Measurements from ENCODE around the gene IMMP2L.

The IMMP2L gene

GRCh38 chr7:111146136-111146535, 416.2 kb downstream of the IMMP2L start:
- no peak for DNase-seq (ENCODE audit: extremely low spot score)
- ChIA-PET POLR2A (no interaction called here), CTCF (no interaction called here)
- TF ChIP-seq SP1 (IDR thresholded peaks at IDR 0.05) (no peak), ELF4 (IDR thresholded peaks at IDR 0.05) (no peak)
- TF ChIP-seq, protein P1, sequence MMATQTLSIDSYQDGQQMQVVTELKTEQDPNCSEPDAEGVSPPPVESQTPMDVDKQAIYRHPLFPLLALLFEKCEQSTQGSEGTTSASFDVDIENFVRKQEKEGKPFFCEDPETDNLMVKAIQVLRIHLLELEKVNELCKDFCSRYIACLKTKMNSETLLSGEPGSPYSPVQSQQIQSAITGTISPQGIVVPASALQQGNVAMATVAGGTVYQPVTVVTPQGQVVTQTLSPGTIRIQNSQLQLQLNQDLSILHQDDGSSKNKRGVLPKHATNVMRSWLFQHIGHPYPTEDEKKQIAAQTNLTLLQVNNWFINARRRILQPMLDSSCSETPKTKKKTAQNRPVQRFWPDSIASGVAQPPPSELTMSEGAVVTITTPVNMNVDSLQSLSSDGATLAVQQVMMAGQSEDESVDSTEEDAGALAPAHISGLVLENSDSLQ (IDR thresholded peaks at IDR 0.05): no peak

DNA sequence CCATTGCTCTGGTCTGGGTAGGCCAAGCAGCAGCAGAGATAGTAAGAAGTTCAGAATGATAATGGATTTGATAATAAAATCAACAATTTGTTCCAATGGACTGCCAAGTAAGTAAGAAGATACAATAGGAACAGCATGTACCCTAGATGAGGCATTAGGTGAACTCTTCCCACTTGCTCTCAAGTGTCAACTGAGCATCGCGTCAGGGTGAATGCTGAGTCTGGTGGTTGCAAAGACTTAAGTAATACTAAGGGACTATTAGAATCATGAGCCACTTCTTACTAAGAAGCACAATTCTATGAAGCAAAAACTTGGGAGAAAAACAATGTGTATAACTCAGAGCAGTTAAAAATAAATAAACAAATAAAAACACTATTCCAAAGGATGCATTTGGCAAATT, 416.8 kb downstream of the IMMP2L start:
- ChIA-PET POLR2A (no interaction called here), CTCF (no interaction called here)
- no peak for DNase-seq (ENCODE audit: extremely low spot score)
- TF ChIP-seq L3MBTL2 (conservative IDR thresholded peaks at IDR 0.05) (no peak), NFRKB (IDR thresholded peaks at IDR 0.05) (no peak), CTBP1 (IDR thresholded peaks at IDR 0.05; ENCODE audit: borderline replicate concordance) (no peak), FOXK2 (IDR thresholded peaks at IDR 0.05) (no peak), LEF1 (IDR thresholded peaks at IDR 0.05; ENCODE audit: borderline replicate concordance) (no peak), BHLHE40 (IDR thresholded peaks at IDR 0.05; ENCODE audit: borderline replicate concordance) (no peak), ELF4 (IDR thresholded peaks at IDR 0.05) (no peak), SUZ12 (IDR thresholded peaks at IDR 0.05) (no peak), HDGF (IDR thresholded peaks at IDR 0.05; ENCODE audit: borderline replicate concordance) (no peak), SP1 (IDR thresholded peaks at IDR 0.05) (no peak), TARDBP (IDR thresholded peaks at IDR 0.05) (no peak), ARNT (IDR thresholded peaks at IDR 0.05) (no peak), FOXM1 (IDR thresholded peaks at IDR 0.05; ENCODE audit: borderline replicate concordance) (no peak), ZNF384 (IDR thresholded peaks at IDR 0.05) (no peak), FOXA1 (IDR thresholded peaks at IDR 0.05) (no peak)
- TF ChIP-seq, protein P1 (IDR thresholded peaks at IDR 0.05): no peak

- ChIA-PET CTCF (interaction anchor here (0.6 kb wide), 1 partner anchor 9 kb away, joined by 3 read pairs; no protein-coding TSS in a partner anchor), POLR2A (no interaction called here)
- TF ChIP-seq, protein P1 (IDR thresholded peaks at IDR 0.05): no peak
- TF ChIP-seq LEF1 (IDR thresholded peaks at IDR 0.05; ENCODE audit: borderline replicate concordance): no peak
- no peak for TF ChIP-seq TARDBP (IDR thresholded peaks at IDR 0.05)
- no peak for DNase-seq (ENCODE audit: extremely low spot score)
These were observed 422.0 kb downstream of the IMMP2L start for GRCh38 chr7:111140091-111140865.

GRCh38 chr7:111138586-111138985, 423.7 kb downstream of the IMMP2L start:
- TF ChIP-seq L3MBTL2 (conservative IDR thresholded peaks at IDR 0.05): no peak
- no peak for TF ChIP-seq CTBP1 (IDR thresholded peaks at IDR 0.05; ENCODE audit: borderline replicate concordance)
- CTCF ChIA-PET: no interaction called here
- no peak for DNase-seq (ENCODE audit: extremely low spot score)
- POLR2A ChIA-PET: no interaction called here

- ChIA-PET POLR2A (no interaction called here), CTCF (interaction anchor here (0.6 kb wide), 1 partner anchor 1099 kb away, joined by 3 read pairs; no protein-coding TSS in a partner anchor)
- no peak for TF ChIP-seq CTBP1 (IDR thresholded peaks at IDR 0.05; ENCODE audit: borderline replicate concordance)
- no peak for TF ChIP-seq FOXK2 (IDR thresholded peaks at IDR 0.05)
- TF ChIP-seq FOXA1 (IDR thresholded peaks at IDR 0.05): no peak
- TF ChIP-seq FOXM1 (IDR thresholded peaks at IDR 0.05; ENCODE audit: borderline replicate concordance): no peak
- TF ChIP-seq LEF1 (IDR thresholded peaks at IDR 0.05; ENCODE audit: borderline replicate concordance): no peak
- TF ChIP-seq L3MBTL2 (conservative IDR thresholded peaks at IDR 0.05): no peak
- no peak for TF ChIP-seq NFRKB (IDR thresholded peaks at IDR 0.05)
- no peak for TF ChIP-seq ZNF384 (IDR thresholded peaks at IDR 0.05)
- TF ChIP-seq, protein P1 (IDR thresholded peaks at IDR 0.05): no peak
- no peak for TF ChIP-seq ELF4 (IDR thresholded peaks at IDR 0.05)
- no peak for DNase-seq (ENCODE audit: extremely low spot score)
These were observed 424.1 kb downstream of the IMMP2L start for GRCh38 chr7:111138193-111138569.

- POLR2A ChIA-PET: no interaction called here
- CTCF ChIA-PET: interaction anchor here (0.6 kb wide), 1 partner anchor 1100 kb away, joined by 3 read pairs; no protein-coding TSS in a partner anchor
- TF ChIP-seq HDGF (IDR thresholded peaks at IDR 0.05; ENCODE audit: borderline replicate concordance) (no peak), FOXK2 (IDR thresholded peaks at IDR 0.05) (no peak), NFRKB (IDR thresholded peaks at IDR 0.05) (no peak), LEF1 (IDR thresholded peaks at IDR 0.05; ENCODE audit: borderline replicate concordance) (no peak)
- DNase-seq (ENCODE audit: extremely low spot score): no peak
These were observed 424.7 kb downstream of the IMMP2L start for GRCh38 chr7:111137296-111138192.
